Astrocyte (in vitro differentiated cells and primary cell): ENCODE results near the gene RFPL4AL1.

Experiments used
- EZH2 ChIP-seq: IDR thresholded peaks from 2 replicates; pipeline ENCODE4 v1.6.1; 2012; ENCODE audit warnings: mild to moderate bottlenecking, low read length, inconsistent platforms; ENCODE audit not compliant: insufficient read depth
- TF ChIP-seq, protein P1 (sequence below): IDR thresholded peaks from 2 replicates; pipeline ENCODE4 v1.5.1; 2011; ENCODE audit warnings: low read depth, mild to moderate bottlenecking, inconsistent platforms, low read length, moderate library complexity; ENCODE audit not compliant: insufficient read depth

DNA sequence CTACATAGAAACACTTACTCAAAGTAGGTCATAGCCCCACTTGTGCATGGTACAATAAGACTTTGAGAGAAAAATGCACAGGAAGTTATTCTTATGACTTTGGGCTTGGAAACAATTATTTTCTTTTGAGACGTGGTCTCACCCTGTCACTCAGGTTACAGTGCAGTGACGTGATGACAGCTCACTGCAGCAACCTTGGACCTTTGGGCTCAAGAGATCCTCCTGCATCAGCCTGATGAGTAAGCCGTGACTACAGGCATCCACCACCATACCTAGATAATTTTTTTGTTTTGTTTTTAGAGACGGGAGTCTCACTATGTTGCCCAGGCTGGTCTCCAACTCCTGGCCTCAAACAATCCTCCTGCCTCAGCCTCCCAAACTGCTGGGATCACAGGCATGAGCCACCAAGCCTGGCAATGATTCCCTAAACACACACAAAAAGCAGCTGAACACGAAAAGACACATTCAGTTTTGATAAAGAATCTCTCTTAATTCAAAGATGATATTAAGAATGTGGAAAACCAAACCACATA is 48.6 kb upstream of the RFPL4AL1 start:
- TF ChIP-seq, protein P1, sequence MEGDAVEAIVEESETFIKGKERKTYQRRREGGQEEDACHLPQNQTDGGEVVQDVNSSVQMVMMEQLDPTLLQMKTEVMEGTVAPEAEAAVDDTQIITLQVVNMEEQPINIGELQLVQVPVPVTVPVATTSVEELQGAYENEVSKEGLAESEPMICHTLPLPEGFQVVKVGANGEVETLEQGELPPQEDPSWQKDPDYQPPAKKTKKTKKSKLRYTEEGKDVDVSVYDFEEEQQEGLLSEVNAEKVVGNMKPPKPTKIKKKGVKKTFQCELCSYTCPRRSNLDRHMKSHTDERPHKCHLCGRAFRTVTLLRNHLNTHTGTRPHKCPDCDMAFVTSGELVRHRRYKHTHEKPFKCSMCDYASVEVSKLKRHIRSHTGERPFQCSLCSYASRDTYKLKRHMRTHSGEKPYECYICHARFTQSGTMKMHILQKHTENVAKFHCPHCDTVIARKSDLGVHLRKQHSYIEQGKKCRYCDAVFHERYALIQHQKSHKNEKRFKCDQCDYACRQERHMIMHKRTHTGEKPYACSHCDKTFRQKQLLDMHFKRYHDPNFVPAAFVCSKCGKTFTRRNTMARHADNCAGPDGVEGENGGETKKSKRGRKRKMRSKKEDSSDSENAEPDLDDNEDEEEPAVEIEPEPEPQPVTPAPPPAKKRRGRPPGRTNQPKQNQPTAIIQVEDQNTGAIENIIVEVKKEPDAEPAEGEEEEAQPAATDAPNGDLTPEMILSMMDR, result no peak
- no peak for TF ChIP-seq EZH2
